Lower lobe of right lung (tissue), 2 donors: ENCODE measurements around the gene DNMT1. TPM values are rescaled to one million over a fixed set of nuclear protein-coding genes. Genes with fewer than 3 reads are reported as not detected.

Experiments used
- ATAC-seq, 2 donors: fragments of 200-7000 bp; cut with Tn5 transposase; one replicate each; pipeline ENCODE4 v1.9.1; 2020 to 2022; ENCODE audit warnings: mild to moderate bottlenecking in 2 of 2, moderate library complexity in 2 of 2
- DNase-seq: peaks from one replicate; pipeline ENCODE4 v3.0.0-alpha.2; 2020
- H3K27ac ChIP-seq: fragments of 200-600 bp; one replicate; pipeline ENCODE4 v1.8.0; 2022
- H3K27me3 ChIP-seq: fragments of 200-600 bp; one replicate; pipeline ENCODE4 v1.8.0; 2022; ENCODE audit warnings: low read depth
- H3K36me3 ChIP-seq: fragments of 200-600 bp; one replicate; pipeline ENCODE4 v1.8.0; 2022; ENCODE audit warnings: mild to moderate bottlenecking
- H3K4me1 ChIP-seq: fragments of 200-600 bp; one replicate; pipeline ENCODE4 v1.8.0; 2022
- H3K4me3 ChIP-seq: fragments of 200-600 bp; one replicate; pipeline ENCODE4 v1.8.0; 2022; ENCODE audit warnings: mild to moderate bottlenecking
- H3K9me3 ChIP-seq: fragments of 200-600 bp; one replicate; pipeline ENCODE4 v1.8.0; 2022
- CTCF ChIP-seq: fragments of 200-600 bp; IDR thresholded peaks from one replicate; pipeline ENCODE4 v1.8.0; 2022; ENCODE audit warnings: antibody characterized with exemption, mild to moderate bottlenecking
- intact Hi-C: fragments of 100-400 bp; cut with DNase I; formaldehyde crosslinking; loops from one replicate; pipeline ENCODE4 v1.11.0; 2022
- total RNA-seq: library from RNA; stranded (reverse); fragmentation: NEBNext Ultra II Directional; extraction: Animal tissue kit (Norgen Biotek cat#: 25700); gene quantifications from one replicate; pipeline ENCODE4 v1.2.1, GENCODE V29; 2021
- donor health status: DM: no; HTN: yes; CAD: no; lungs with severe emphysema.

The DNMT1 gene
- total RNA-seq, 1 donor from 2014 or later, result 65.5 TPM

GRCh38 chr19:10138879-10139795 lies 55.6 kb downstream of the DNMT1 start:
- H3K36me3 ChIP-seq, result peaks cover 98% of the 10 kb centered on the region
- no peak overlapping the region for H3K4me3 ChIP-seq
- DNase-seq, result no peak
- H3K9me3 ChIP-seq, result no peaks in the 10 kb centered on the region
- H3K27me3 ChIP-seq, result no peaks in the 10 kb centered on the region
- ATAC-seq, result no peak
- TF ChIP-seq CTCF, result no peak
- no peak overlapping the region for H3K27ac ChIP-seq
- intact Hi-C loops, result no loop called here
- no peaks in the 10 kb centered on the region for H3K4me1 ChIP-seq

- Histone ChIP-seq H3K4me1 (no peaks in the 10 kb centered on the region), H3K27ac (no peak overlapping the region), H3K36me3 (peaks cover 97% of the 10 kb centered on the region), H3K4me3 (no peak overlapping the region), H3K27me3 (no peaks in the 10 kb centered on the region), H3K9me3 (no peaks in the 10 kb centered on the region)
- intact Hi-C loops, result no loop called here
- ATAC-seq (no peak), DNase-seq (no peak)
- TF ChIP-seq CTCF, result no peak
These were observed 56.7 kb downstream of the DNMT1 start for GRCh38 chr19:10137751-10138682.

- Histone ChIP-seq H3K9me3 (no peaks in the 10 kb centered on the region), H3K27me3 (no peaks in the 10 kb centered on the region), H3K4me1 (no peaks in the 10 kb centered on the region), H3K36me3 (peaks cover 90% of the 10 kb centered on the region), H3K27ac (no peak overlapping the region), H3K4me3 (no peak overlapping the region)
- TF ChIP-seq CTCF, result no peak
- no peak for DNase-seq
- intact Hi-C loops, result no loop called here
- no peak for ATAC-seq
These were observed 57.8 kb downstream of the DNMT1 start for GRCh38 chr19:10136936-10137335.

- peaks cover 85% of the 10 kb centered on the region for H3K36me3 ChIP-seq
These were observed 59.0 kb downstream of the DNMT1 start for GRCh38 chr19:10135551-10136334.

More at GRCh38 chr19:10135551-10136334, 59.0 kb downstream of the DNMT1 start:
- no peak for TF ChIP-seq CTCF
- no peaks in the 10 kb centered on the region for H3K4me1 ChIP-seq
- peak overlapping the region; percentile 68 for H3K27ac ChIP-seq
- peak; percentile 81 to 91 for ATAC-seq
- no peaks in the 10 kb centered on the region for H3K27me3 ChIP-seq
- H3K9me3 ChIP-seq, result no peaks in the 10 kb centered on the region
- H3K4me3 ChIP-seq, result peak overlapping the region; percentile 46
- intact Hi-C loops, result no loop called here
- DNase-seq, result peak; percentile 82
